Measurements from ENCODE around the gene PLXNA3. TPM values are rescaled to one million over a fixed set of nuclear protein-coding genes. Genes with fewer than 3 reads are reported as not detected.

PLXNA3 gene
- total RNA-seq, 1 experiment from 2014 or later = 128 TPM

DNA sequence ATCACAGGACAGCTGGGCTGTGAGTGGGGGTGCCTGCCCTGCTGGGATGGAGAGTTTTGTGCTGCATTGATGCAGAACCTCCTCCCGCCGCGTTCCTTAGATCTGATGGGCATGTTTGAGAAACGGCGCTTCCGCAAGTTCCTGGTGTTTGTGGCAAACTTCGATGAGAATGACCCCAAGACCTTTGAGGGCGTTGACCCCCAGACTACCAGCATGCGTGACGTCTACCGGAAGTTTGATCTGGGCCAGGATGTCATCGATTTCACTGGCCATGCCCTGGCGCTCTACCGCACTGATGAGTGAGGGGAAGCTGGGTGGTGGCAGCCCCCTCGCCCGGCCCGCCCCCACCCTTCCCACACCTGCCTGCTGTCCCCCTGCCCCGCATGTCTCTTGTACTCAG lies 18.2 kb upstream of the PLXNA3 start:
- Histone ChIP-seq H3K27me3 (ENCODE audit: control insufficient read depth, insufficient read depth, low read length) (no peaks in the 10 kb centered on the region), H3K36me3 (ENCODE audit: control insufficient read depth, insufficient read depth, low read length) (no peaks in the 10 kb centered on the region), H3K4me3 (ENCODE audit: low read depth in 2 of 2, low read length in 2 of 2) (no peak overlapping the region), H3K9me3 (ENCODE audit: control insufficient read depth, insufficient read depth, low read depth, low read length) (no peaks in the 10 kb centered on the region), H3K4me1 (ENCODE audit: control insufficient read depth, insufficient read depth, low read length) (peaks cover 27% of the 10 kb centered on the region), H3K27ac (ENCODE audit: low read length) (no peak overlapping the region)
- DNase-seq (ENCODE audit: low read depth, low spot score) = no peak
- ChIA-PET CTCF (interaction anchor here (0.5 kb wide), 1 partner anchor 15 kb away, joined by 7 read pairs; no protein-coding TSS in a partner anchor), POLR2A (interaction anchor here (0.7 kb wide), 1 partner anchor 87 kb away, joined by 3 read pairs; no protein-coding TSS in a partner anchor)
- no TSS peak for BruUV-seq (replicated peaks)
- intact Hi-C loops (cut with micrococcal nuclease; ENCODE audit: unreplicated experiment) (no loop called here), in situ Hi-C loops (cut with HindIII; ENCODE audit: low pct_unique_long_range_greater_than_20kb, low sequenced_read_pairs) (no loop called here)
- no peak for TF ChIP-seq POLR2AphosphoS5 (IDR thresholded peaks at IDR 0.05; ENCODE audit: low read depth, low read length)
- ATAC-seq = no peak

DNA sequence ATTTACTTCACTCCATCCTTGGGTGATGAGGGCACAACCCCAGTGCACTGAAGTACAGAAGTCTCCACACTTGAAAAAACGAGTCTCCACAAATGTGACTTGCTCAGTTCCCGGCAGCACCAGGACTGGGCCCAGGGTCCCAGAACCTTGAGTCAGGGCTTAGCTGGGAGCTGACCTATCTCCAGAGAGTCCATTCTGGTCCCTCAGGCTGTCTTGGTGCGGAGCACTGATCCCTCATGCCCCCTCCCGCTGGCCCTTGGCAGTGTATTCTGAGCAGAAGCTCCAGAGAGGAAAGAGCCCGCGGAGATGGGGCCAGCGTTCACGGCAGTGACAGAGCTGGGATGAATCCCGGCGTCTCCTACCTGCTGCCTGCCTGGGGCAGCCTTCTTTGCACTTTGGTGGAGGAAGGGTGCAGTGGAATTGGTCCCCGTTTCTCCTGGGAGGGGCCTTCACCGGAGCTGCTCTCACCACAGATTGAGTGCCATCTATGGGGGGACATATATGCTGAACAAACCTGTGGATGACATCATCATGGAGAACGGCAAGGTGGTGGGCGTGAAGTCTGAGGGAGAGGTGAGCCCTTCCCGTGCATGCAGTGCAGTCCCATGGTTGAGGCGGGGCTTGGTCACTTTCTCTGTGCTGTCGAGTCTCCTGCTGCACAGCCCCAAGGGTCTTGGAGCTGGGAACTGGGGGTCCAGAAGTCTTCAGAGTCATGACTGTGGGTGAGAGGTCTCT lies 17.3 kb upstream of the PLXNA3 start:
- intact Hi-C loops (cut with micrococcal nuclease; ENCODE audit: unreplicated experiment) = no loop called here
- in situ Hi-C loops (cut with HindIII; ENCODE audit: low pct_unique_long_range_greater_than_20kb, low sequenced_read_pairs) = no loop called here
- POLR2A ChIA-PET = interaction anchor here (0.7 kb wide), 1 partner anchor 14 kb away, joined by 3 read pairs; no protein-coding TSS in a partner anchor

More for the DNA sequence above, 17.3 kb upstream of the PLXNA3 start:
- BruUV-seq (replicated peaks) = no TSS peak
- Histone ChIP-seq H3K4me3 (ENCODE audit: low read depth in 2 of 2, low read length in 2 of 2) (no peak overlapping the region), H3K27me3 (ENCODE audit: control insufficient read depth, insufficient read depth, low read length) (no peaks in the 10 kb centered on the region), H3K27ac (ENCODE audit: low read length) (no peak overlapping the region), H3K9me3 (ENCODE audit: control insufficient read depth, insufficient read depth, low read depth, low read length) (no peaks in the 10 kb centered on the region), H3K4me1 (ENCODE audit: control insufficient read depth, insufficient read depth, low read length) (peaks cover 36% of the 10 kb centered on the region), H3K36me3 (ENCODE audit: control insufficient read depth, insufficient read depth, low read length) (no peaks in the 10 kb centered on the region)
- no peak for ATAC-seq
- CTCF ChIA-PET = no interaction called here
- DNase-seq (ENCODE audit: low read depth, low spot score) = no peak
- TF ChIP-seq CTCF (IDR thresholded peaks at IDR 0.05) (no peak), TCF7L2 (IDR thresholded peaks at IDR 0.05; ENCODE audit: low read depth, low read length) (no peak), POLR2AphosphoS5 (IDR thresholded peaks at IDR 0.05; ENCODE audit: low read depth, low read length) (no peak), SIN3A (IDR thresholded peaks at IDR 0.05; ENCODE audit: borderline replicate concordance, insufficient read depth, low read depth, low read length) (no peak)
- TF ChIP-seq, protein P1, sequence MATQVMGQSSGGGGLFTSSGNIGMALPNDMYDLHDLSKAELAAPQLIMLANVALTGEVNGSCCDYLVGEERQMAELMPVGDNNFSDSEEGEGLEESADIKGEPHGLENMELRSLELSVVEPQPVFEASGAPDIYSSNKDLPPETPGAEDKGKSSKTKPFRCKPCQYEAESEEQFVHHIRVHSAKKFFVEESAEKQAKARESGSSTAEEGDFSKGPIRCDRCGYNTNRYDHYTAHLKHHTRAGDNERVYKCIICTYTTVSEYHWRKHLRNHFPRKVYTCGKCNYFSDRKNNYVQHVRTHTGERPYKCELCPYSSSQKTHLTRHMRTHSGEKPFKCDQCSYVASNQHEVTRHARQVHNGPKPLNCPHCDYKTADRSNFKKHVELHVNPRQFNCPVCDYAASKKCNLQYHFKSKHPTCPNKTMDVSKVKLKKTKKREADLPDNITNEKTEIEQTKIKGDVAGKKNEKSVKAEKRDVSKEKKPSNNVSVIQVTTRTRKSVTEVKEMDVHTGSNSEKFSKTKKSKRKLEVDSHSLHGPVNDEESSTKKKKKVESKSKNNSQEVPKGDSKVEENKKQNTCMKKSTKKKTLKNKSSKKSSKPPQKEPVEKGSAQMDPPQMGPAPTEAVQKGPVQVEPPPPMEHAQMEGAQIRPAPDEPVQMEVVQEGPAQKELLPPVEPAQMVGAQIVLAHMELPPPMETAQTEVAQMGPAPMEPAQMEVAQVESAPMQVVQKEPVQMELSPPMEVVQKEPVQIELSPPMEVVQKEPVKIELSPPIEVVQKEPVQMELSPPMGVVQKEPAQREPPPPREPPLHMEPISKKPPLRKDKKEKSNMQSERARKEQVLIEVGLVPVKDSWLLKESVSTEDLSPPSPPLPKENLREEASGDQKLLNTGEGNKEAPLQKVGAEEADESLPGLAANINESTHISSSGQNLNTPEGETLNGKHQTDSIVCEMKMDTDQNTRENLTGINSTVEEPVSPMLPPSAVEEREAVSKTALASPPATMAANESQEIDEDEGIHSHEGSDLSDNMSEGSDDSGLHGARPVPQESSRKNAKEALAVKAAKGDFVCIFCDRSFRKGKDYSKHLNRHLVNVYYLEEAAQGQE (IDR thresholded peaks at IDR 0.05; ENCODE audit: insufficient read depth in 1 of 2, low read depth in 2 of 2, low read length in 1 of 2) = no peak

Measured in Panc1 (cell line).